Measurements from ENCODE around the gene PAPSS1.

PAPSS1 gene

GRCh38 chr4:107572281-107572680 is 147.8 kb downstream of the PAPSS1 start:
- DNase-seq (ENCODE audit: extremely low read depth in 1 of 2, low read depth in 1 of 2) = no peak

DNA sequence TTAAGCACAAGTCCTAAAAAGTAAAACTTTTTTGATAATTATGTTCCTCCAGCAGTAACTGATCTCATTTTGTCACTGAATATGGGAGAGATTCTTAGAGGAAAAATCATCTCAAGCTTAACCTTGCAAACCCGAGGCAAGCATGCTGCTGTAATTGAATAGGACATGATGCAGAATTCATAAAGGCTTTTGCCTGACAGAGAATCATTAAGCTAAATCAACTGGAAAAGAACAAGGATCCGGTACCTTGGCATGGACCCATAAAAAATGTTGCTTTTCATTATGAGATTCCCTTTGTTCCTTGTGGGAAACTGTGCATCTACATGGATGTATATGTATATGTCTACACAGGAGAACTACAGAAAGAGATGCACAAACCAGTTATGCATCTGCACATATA is 149.1 kb downstream of the PAPSS1 start:
- no peak for DNase-seq (ENCODE audit: extremely low read depth in 1 of 2, low read depth in 1 of 2)

DNA sequence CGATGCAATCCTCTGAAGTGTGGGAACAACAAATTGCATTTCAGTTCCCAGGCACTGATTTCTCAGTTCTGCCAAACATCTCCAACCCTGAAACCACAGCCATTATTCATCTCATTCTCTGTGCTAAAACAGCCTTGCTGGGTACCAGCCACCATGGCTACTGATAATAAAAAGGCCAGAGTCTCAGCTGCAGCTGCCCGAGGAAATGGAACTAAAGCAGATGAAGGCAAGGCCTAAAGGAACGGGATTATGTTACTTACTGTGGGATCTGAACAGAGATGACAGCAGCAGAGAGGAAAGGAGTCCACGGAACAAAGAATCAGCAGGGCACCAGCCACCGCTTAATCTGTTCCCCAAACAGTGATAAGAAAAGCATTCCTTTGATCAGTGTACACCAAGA is 155.7 kb downstream of the PAPSS1 start:
- no peak for DNase-seq (ENCODE audit: extremely low read depth in 1 of 2, low read depth in 1 of 2)

Measured in stimulated activated CD8-positive, alpha-beta memory T cell treated with anti-CD3 and anti-CD28 coated beads, Interleukin-7, amount 100 ng/mL, for 48 hours (primary cell).